Measurements from ENCODE around the gene PERM1. TPM values are rescaled to one million over a fixed set of nuclear protein-coding genes. Genes with fewer than 3 reads are reported as not detected.
A peak's percentile ranks its signal among the peaks of the same experiment; 100 is the strongest.

The PERM1 gene
- total and polyA plus RNA-seq, 9 of the 15 experiments (the other 6 are each of a cell fraction or from before 2014, with no cell fraction given) = not detected

- TF ChIP-seq, protein P1, sequence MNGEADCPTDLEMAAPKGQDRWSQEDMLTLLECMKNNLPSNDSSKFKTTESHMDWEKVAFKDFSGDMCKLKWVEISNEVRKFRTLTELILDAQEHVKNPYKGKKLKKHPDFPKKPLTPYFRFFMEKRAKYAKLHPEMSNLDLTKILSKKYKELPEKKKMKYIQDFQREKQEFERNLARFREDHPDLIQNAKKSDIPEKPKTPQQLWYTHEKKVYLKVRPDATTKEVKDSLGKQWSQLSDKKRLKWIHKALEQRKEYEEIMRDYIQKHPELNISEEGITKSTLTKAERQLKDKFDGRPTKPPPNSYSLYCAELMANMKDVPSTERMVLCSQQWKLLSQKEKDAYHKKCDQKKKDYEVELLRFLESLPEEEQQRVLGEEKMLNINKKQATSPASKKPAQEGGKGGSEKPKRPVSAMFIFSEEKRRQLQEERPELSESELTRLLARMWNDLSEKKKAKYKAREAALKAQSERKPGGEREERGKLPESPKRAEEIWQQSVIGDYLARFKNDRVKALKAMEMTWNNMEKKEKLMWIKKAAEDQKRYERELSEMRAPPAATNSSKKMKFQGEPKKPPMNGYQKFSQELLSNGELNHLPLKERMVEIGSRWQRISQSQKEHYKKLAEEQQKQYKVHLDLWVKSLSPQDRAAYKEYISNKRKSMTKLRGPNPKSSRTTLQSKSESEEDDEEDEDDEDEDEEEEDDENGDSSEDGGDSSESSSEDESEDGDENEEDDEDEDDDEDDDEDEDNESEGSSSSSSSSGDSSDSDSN (IDR thresholded peaks at IDR 0.05; ENCODE audit: borderline replicate concordance in 1 of 2, low read depth in 2 of 2, low read length in 2 of 2) = peak in 1 of 2 experiments; percentile 16; a peak in 1 of 4 replicates
- no peak for TF ChIP-seq ZNF644 (tag; IDR thresholded peaks at IDR 0.05; ENCODE audit: low read depth)
- TF ChIP-seq, protein P2, sequence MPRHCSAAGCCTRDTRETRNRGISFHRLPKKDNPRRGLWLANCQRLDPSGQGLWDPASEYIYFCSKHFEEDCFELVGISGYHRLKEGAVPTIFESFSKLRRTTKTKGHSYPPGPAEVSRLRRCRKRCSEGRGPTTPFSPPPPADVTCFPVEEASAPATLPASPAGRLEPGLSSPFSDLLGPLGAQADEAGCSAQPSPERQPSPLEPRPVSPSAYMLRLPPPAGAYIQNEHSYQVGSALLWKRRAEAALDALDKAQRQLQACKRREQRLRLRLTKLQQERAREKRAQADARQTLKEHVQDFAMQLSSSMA (CRISPR knock-in tag; IDR thresholded peaks at IDR 0.05) = no peak
- 0 out of 2 replicates have a peak, but pooled peaks have one; percentile 44 for TF ChIP-seq GABPB1 (CRISPR knock-in tag; IDR thresholded peaks at IDR 0.05)
- TF ChIP-seq, protein P3, sequence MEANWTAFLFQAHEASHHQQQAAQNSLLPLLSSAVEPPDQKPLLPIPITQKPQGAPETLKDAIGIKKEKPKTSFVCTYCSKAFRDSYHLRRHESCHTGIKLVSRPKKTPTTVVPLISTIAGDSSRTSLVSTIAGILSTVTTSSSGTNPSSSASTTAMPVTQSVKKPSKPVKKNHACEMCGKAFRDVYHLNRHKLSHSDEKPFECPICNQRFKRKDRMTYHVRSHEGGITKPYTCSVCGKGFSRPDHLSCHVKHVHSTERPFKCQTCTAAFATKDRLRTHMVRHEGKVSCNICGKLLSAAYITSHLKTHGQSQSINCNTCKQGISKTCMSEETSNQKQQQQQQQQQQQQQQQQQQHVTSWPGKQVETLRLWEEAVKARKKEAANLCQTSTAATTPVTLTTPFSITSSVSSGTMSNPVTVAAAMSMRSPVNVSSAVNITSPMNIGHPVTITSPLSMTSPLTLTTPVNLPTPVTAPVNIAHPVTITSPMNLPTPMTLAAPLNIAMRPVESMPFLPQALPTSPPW (CRISPR knock-in tag; IDR thresholded peaks at IDR 0.05) = peak; percentile 35
- TF ChIP-seq, protein P4, sequence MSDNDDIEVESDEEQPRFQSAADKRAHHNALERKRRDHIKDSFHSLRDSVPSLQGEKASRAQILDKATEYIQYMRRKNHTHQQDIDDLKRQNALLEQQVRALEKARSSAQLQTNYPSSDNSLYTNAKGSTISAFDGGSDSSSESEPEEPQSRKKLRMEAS (CRISPR knock-in tag; IDR thresholded peaks at IDR 0.05) = peak; percentile 78
- 0 out of 2 replicates have a peak, but pooled peaks have one; percentile 24 for TF ChIP-seq CC2D1A (IDR thresholded peaks at IDR 0.05)
- TF ChIP-seq, protein P5, sequence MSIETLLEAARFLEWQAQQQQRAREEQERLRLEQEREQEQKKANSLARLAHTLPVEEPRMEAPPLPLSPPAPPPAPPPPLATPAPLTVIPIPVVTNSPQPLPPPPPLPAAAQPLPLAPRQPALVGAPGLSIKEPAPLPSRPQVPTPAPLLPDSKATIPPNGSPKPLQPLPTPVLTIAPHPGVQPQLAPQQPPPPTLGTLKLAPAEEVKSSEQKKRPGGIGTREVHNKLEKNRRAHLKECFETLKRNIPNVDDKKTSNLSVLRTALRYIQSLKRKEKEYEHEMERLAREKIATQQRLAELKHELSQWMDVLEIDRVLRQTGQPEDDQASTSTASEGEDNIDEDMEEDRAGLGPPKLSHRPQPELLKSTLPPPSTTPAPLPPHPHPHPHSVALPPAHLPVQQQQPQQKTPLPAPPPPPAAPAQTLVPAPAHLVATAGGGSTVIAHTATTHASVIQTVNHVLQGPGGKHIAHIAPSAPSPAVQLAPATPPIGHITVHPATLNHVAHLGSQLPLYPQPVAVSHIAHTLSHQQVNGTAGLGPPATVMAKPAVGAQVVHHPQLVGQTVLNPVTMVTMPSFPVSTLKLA (conservative IDR thresholded peaks at IDR 0.05) = 0 out of 4 replicates have a peak, but pooled peaks of 1 of the 2 experiments have one; percentile 33
- TF ChIP-seq U2AF2 (optimal IDR thresholded peaks at IDR 0.05; ENCODE audit: low read depth, low read length) = no peak
- TF ChIP-seq, protein P6, sequence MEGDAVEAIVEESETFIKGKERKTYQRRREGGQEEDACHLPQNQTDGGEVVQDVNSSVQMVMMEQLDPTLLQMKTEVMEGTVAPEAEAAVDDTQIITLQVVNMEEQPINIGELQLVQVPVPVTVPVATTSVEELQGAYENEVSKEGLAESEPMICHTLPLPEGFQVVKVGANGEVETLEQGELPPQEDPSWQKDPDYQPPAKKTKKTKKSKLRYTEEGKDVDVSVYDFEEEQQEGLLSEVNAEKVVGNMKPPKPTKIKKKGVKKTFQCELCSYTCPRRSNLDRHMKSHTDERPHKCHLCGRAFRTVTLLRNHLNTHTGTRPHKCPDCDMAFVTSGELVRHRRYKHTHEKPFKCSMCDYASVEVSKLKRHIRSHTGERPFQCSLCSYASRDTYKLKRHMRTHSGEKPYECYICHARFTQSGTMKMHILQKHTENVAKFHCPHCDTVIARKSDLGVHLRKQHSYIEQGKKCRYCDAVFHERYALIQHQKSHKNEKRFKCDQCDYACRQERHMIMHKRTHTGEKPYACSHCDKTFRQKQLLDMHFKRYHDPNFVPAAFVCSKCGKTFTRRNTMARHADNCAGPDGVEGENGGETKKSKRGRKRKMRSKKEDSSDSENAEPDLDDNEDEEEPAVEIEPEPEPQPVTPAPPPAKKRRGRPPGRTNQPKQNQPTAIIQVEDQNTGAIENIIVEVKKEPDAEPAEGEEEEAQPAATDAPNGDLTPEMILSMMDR (IDR thresholded peaks at IDR 0.05 in 2 of 3, conservative IDR thresholded peaks at IDR 0.05 in 1 of 3; ENCODE audit: insufficient read depth in 2 of 3, low read depth in 1 of 3, low read length in 3 of 3) = peak; percentile 66 to 98 (median 95)
- 0 out of 2 replicates have a peak, but pooled peaks have one; percentile 51 for TF ChIP-seq KAT7 (CRISPR knock-in tag; IDR thresholded peaks at IDR 0.05; ENCODE audit: borderline replicate concordance)
- peak; percentile 23; the same call in 1 of the 2 replicates for TF ChIP-seq SMC3 (conservative IDR thresholded peaks at IDR 0.05; ENCODE audit: insufficient read depth, low read depth, low read length)
- peak; percentile 32; the same call in 1 of the 2 replicates for TF ChIP-seq NFIC (IDR thresholded peaks at IDR 0.05)
- TF ChIP-seq MYC (IDR thresholded peaks at IDR 0.05; ENCODE audit: low read depth, low read length) = 0 out of 2 replicates have a peak, but pooled peaks have one; percentile 19
- TF ChIP-seq MYC (CRISPR knock-in tag; IDR thresholded peaks at IDR 0.05; ENCODE audit: borderline replicate concordance, low read depth) = no peak
- peak; percentile 58 for TF ChIP-seq STAG1 (CRISPR knock-in tag; IDR thresholded peaks at IDR 0.05; ENCODE audit: borderline replicate concordance)
- no peak for TF ChIP-seq SOX6 (IDR thresholded peaks at IDR 0.05)
- 0 out of 2 replicates have a peak, but pooled peaks have one; percentile 9 for TF ChIP-seq CREM (IDR thresholded peaks at IDR 0.05; ENCODE audit: low read depth)
These were observed 43.7 kb downstream of the PERM1 start (continued) for GRCh38 chr1:938088-938683.

All from K562 (cell line).